HepG2 (cell line): ENCODE measurements around the gene ZFP69. TPM values are rescaled to one million over a fixed set of nuclear protein-coding genes. Genes with fewer than 3 reads are reported as not detected.

Experiments
- ATAC-seq: fragments of 200-7000 bp; cut with Tn5 transposase; 3 replicates; pipeline ENCODE4 v1.9.1; 2020; ENCODE audit warnings: mild to moderate bottlenecking, moderate library complexity
- BruUV-seq: library from RNA; stranded (reverse); fragments of 400-500 nt; replicated peaks from 2 replicates; lab custom pipeline; 2021; lab: Mats Ljungman, UMichigan
- CTCF ChIA-PET: fragments of 300-600 bp; formaldehyde crosslinking; extraction: SDS; loops from one replicate; lab custom pipeline; 2021; ENCODE audit warnings: low total read pairs, inconsistent platforms, low intra/inter-chr PET ratio; lab: Yijun Ruan, JAX
- POLR2A ChIA-PET: fragments of 350-600 bp; sonication (Branson Sonifier 250); formaldehyde crosslinking; loops from one replicate; lab custom pipeline; 2020; ENCODE audit warnings: antibody characterized with exemption, inconsistent platforms; lab: Yijun Ruan, JAX
- DNase-seq: peaks from one replicate; pipeline ENCODE4 v3.0.0-alpha.2; 2015; ENCODE audit warnings: low spot score
- FAIRE-seq: peaks from 3 replicates; lab custom pipeline; 2011; peaks lifted over from hg19 to GRCh38; lab: Jason Lieb, UNC
- H2AFZ ChIP-seq: one replicate; pipeline ENCODE4 v1.6.1; 2011; ENCODE audit warnings: low read length, inconsistent platforms
- H3K27ac ChIP-seq: fragments of 300-600 bp; 3 replicates; pipeline ENCODE4 v1.8.0; 2011; ENCODE audit warnings: mixed run types, mild to moderate bottlenecking, mixed read lengths, low read length, inconsistent platforms; ENCODE audit not compliant: insufficient read depth; ENCODE audit errors: extremely low read length
- H3K27me3 ChIP-seq, 2 experiments: fragments of 200-600 bp in 1 of 2; 2 replicates in 1 of 2; 3 replicates in 1 of 2; pipeline versions ENCODE4 v1.6.0 to v1.8.0; 2011; ENCODE audit warnings: low read length in 2 of 2, mild to moderate bottlenecking in 2 of 2, moderate library complexity in 2 of 2, inconsistent platforms in 1 of 2; ENCODE audit not compliant: insufficient read depth in 2 of 2, control insufficient read depth in 1 of 2
- H3K36me3 ChIP-seq, 2 experiments: fragments of 200-600 bp in 1 of 2; replicated peaks in 1 of 2; 2 replicates in 1 of 2; 3 replicates in 1 of 2; pipeline versions ENCODE4 v1.5.1 to v1.8.0; 2011; ENCODE audit warnings: low read length in 2 of 2, inconsistent platforms in 1 of 2; ENCODE audit not compliant: insufficient read depth in 2 of 2, control insufficient read depth in 1 of 2
- H3K4me1 ChIP-seq: 2 replicates; pipeline ENCODE4 v1.5.1; 2012; ENCODE audit warnings: low read length, inconsistent platforms; ENCODE audit not compliant: insufficient read depth
- H3K4me2 ChIP-seq: 2 replicates; pipeline ENCODE4 v1.6.0; 2011; ENCODE audit warnings: low read depth, low read length, inconsistent platforms
- H3K4me3 ChIP-seq, 3 experiments: fragments of 200-600 bp in 1 of 3; sonication (generic), shearing (Covaris generic) in 1 of 3; replicated peaks in 1 of 3; 2 replicates each; pipeline ENCODE4 v1.5.1; 2011 to 2016; ENCODE audit warnings: low read length in 3 of 3, inconsistent platforms in 2 of 3, low read depth in 2 of 3, mild to moderate bottlenecking in 2 of 3, control low read depth in 1 of 3, mixed read lengths in 1 of 3; ENCODE audit not compliant: insufficient read depth in 1 of 3
- H3K79me2 ChIP-seq: one replicate; pipeline ENCODE4 v1.6.1; 2011; ENCODE audit warnings: low read length, inconsistent platforms; ENCODE audit not compliant: insufficient read depth
- H3K9ac ChIP-seq: 2 replicates; pipeline ENCODE4 v1.6.0; 2011; ENCODE audit warnings: mild to moderate bottlenecking, low read depth, low read length, inconsistent platforms; ENCODE audit not compliant: insufficient read depth
- H3K9me3 ChIP-seq: 2 replicates; pipeline ENCODE4 v1.5.1; 2012; ENCODE audit warnings: mild to moderate bottlenecking, low read length
- H4K20me1 ChIP-seq: 2 replicates; pipeline ENCODE4 v1.6.0; 2011; ENCODE audit warnings: inconsistent platforms, mild to moderate bottlenecking, low read length, moderate library complexity; ENCODE audit not compliant: insufficient read depth
- ATF7-NPFF ChIP-seq: sonication (generic); formaldehyde crosslinking; IDR thresholded peaks from 2 replicates; pipeline ENCODE4 v1.8.1; 2023; ENCODE audit warnings: mild to moderate bottlenecking, low read depth, missing genetic modification reagents, moderate library complexity
- DR1 ChIP-seq: sonication (generic); formaldehyde crosslinking; IDR thresholded peaks from 2 replicates; pipeline ENCODE4 v1.8.0; 2021; ENCODE audit warnings: mild to moderate bottlenecking, missing genetic modification reagents, inconsistent platforms
- GZF1 ChIP-seq: sonication (generic); formaldehyde crosslinking; IDR thresholded peaks from 2 replicates; pipeline ENCODE4 v1.5.1; 2020; ENCODE audit warnings: mild to moderate bottlenecking, missing genetic modification reagents
- MXI1 ChIP-seq: IDR thresholded peaks from 3 replicates; pipeline ENCODE4 v1.6.1; 2012; ENCODE audit warnings: low read depth, low read length, inconsistent platforms, borderline replicate concordance
- ZFP36L1 ChIP-seq: sonication (generic); formaldehyde crosslinking; IDR thresholded peaks from 2 replicates; pipeline ENCODE4 v1.8.0; 2022; ENCODE audit warnings: mild to moderate bottlenecking, missing genetic modification reagents, moderate library complexity
- ZFP62 ChIP-seq: sonication (generic); formaldehyde crosslinking; IDR thresholded peaks from 2 replicates; pipeline ENCODE4 v1.4.0; 2020; ENCODE audit warnings: missing genetic modification reagents
- ZNF10 ChIP-seq: sonication (generic); formaldehyde crosslinking; IDR thresholded peaks from 2 replicates; pipeline ENCODE4 v1.4.0; 2020; ENCODE audit warnings: mild to moderate bottlenecking, low read depth, missing genetic modification reagents, borderline replicate concordance
- ZNF224 ChIP-seq: sonication (generic); formaldehyde crosslinking; IDR thresholded peaks from 2 replicates; pipeline ENCODE4 v1.5.0; 2020; ENCODE audit warnings: mild to moderate bottlenecking, missing genetic modification reagents
- ZNF367 ChIP-seq: sonication (generic); formaldehyde crosslinking; IDR thresholded peaks from 2 replicates; pipeline ENCODE4 v1.4.0; 2020; ENCODE audit warnings: missing genetic modification reagents, borderline replicate concordance
- ZNF670 ChIP-seq: sonication (generic); formaldehyde crosslinking; IDR thresholded peaks from 2 replicates; pipeline ENCODE4 v1.8.0; 2022; ENCODE audit warnings: mild to moderate bottlenecking, missing genetic modification reagents, borderline replicate concordance
- ZNF724P ChIP-seq: sonication (generic); formaldehyde crosslinking; IDR thresholded peaks from 2 replicates; pipeline ENCODE4 v1.8.0; 2022; ENCODE audit warnings: missing genetic modification reagents, borderline replicate concordance
- ZNF780A ChIP-seq: sonication (generic); formaldehyde crosslinking; IDR thresholded peaks from 2 replicates; pipeline ENCODE4 v1.8.0; 2022; ENCODE audit warnings: mild to moderate bottlenecking, missing genetic modification reagents, moderate library complexity
- WGBS: methylation state at CpG from one replicate; pipeline ENCODE4 v1.1.6; 2017; ENCODE audit warnings: low lambda C conversion rate; 5-methylcytosine and 5-hydroxymethylcytosine counted together
- in situ Hi-C: cut with HindIII; loops from 2 replicates; pipeline ENCODE4 v1.10.0; 2017; ENCODE audit warnings: low pct_unique_long_range_greater_than_20kb; ENCODE audit not compliant: extremely low pct_ligation_motif_present
- intact Hi-C: fragments of 100-400 bp; cut with micrococcal nuclease; formaldehyde crosslinking; loops from one replicate; pipeline ENCODE4 v1.10.0; 2022; ENCODE audit not compliant: unreplicated experiment
- polyA plus RNA-seq, 8 experiments: library from polyadenylated mRNA; depleted of rRNA in 3 of 8; stranded (reverse) in 7 of 8; unstranded in 1 of 8; fragments of >200 nt; fragmentation: Illumina TruSeq in 4 of 8; extraction: Trizol in 4 of 8; gene quantifications; 2 replicates each; pipeline versions ENCODE4 v1.2.1 to v1.2.3, GENCODE V29; 2011 to 2016; ENCODE audit warnings: low read depth in 4 of 8, missing spikeins in 1 of 8, mixed read lengths in 1 of 8; ENCODE audit not compliant: insufficient read depth in 1 of 8
- total RNA-seq, 5 experiments: library from RNA; depleted of rRNA; stranded (reverse); fragments of >200 nt; fragmentation: Illumina TruSeq; extraction: Trizol; gene quantifications; 2 replicates each; pipeline ENCODE4 v1.2.3, GENCODE V29; 2016; ENCODE audit warnings: low read depth in 1 of 5
- TF ChIP-seq, protein P1 (sequence below): sonication (generic); formaldehyde crosslinking; IDR thresholded peaks from 2 replicates; pipeline ENCODE4 v1.8.0; 2022; ENCODE audit warnings: mild to moderate bottlenecking, missing genetic modification reagents, borderline replicate concordance
- TF ChIP-seq, protein P2 (sequence below): sonication (generic); formaldehyde crosslinking; conservative IDR thresholded peaks from 2 replicates; pipeline ENCODE4 v1.4.0; 2020; ENCODE audit warnings: missing genetic modification reagents

The ZFP69 gene
- total and polyA plus RNA-seq, 2 of the 13 experiments (the other 11 are each of a cell fraction or from before 2014, with no cell fraction given): 2.6 to 5.6 TPM

DNA sequence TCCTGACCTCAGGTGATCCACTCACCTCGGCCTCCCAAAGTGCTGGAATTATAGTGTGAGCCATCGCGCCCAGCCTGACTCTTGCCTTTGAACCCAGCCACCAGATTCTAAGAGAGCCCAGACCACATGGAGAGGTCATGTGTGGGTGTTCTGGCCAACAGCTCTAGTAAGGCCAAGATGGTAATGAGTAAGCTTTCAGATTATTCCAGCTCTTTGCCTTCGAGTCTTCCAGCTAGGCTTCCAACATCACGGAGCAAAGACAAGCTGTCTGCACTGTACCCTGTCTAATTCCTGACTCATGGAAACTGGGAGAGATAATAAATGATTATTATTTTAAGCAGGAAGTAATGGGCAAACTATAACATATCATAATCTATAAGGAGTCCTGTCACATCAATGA lies 41.6 kb upstream of the ZFP69 start:
- no peak for TF ChIP-seq ZNF780A (CRISPR knock-in tag)
- TF ChIP-seq GZF1 (CRISPR knock-in tag): no peak
- TF ChIP-seq ZNF367 (CRISPR knock-in tag): no peak
- TF ChIP-seq ZFP62: no peak
- no peak for TF ChIP-seq ZNF670 (CRISPR knock-in tag)
- no peak for TF ChIP-seq ZNF10 (CRISPR knock-in tag)
- no peak for TF ChIP-seq ATF7-NPFF (CRISPR knock-in tag)
- no peak for TF ChIP-seq ZNF224 (CRISPR knock-in tag)
- FAIRE-seq (no peak), ATAC-seq (no peak), DNase-seq (no peak)
- CTCF ChIA-PET: no interaction called here
- POLR2A ChIA-PET: interaction anchor here (1.7 kb wide), 1 partner anchor 15 kb away, joined by 6 read pairs; the partner anchor contains the start of gene ZFP69B
- intact Hi-C loops: no loop called here
- Histone ChIP-seq H3K9me3 (no peaks in the 10 kb centered on the region), H3K36me3 (no peaks in the 10 kb centered on the region), H3K79me2 (no peaks in the 10 kb centered on the region), H4K20me1 (no peaks in the 10 kb centered on the region), H3K27ac (no peak overlapping the region), H3K27me3 (no peaks in the 10 kb centered on the region), H3K4me2 (no peak overlapping the region), H2AFZ (no peak overlapping the region), H3K4me1 (peaks cover 24% of the 10 kb centered on the region), H3K9ac (no peak overlapping the region), H3K4me3 (no peak overlapping the region)
- WGBS: 99% methylated on average over 5 of the region's 5 CpGs
- no TSS peak for BruUV-seq
- in situ Hi-C loops: no loop called here

DNA sequence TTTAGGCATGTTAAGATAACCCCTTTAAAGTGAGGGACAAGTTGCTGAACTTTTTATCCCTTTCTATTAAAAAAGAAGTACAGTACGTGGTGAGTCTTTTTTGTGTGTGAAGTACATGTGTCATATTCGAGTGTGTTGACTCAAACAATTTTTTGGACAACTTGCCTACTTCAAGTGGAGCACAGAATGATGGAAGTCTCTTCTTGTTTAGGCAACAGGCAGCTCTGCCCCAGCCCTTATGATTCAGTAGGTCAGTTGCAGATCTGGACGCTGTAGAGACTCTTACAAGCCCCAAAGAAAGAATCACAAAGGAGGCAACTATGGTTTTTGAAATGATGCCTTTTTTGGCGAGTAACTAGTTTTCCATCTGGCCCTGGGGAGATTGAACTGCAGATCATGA lies 41.2 kb upstream of the ZFP69 start:
- intact Hi-C loops (no loop called here), in situ Hi-C loops (no loop called here)
- FAIRE-seq: no peak
- no peaks in the 10 kb centered on the region for H4K20me1 ChIP-seq
- no peak overlapping the region for H3K9ac ChIP-seq
- DNase-seq: no peak
- H3K9me3 ChIP-seq: no peaks in the 10 kb centered on the region
- TF ChIP-seq ZFP36L1 (CRISPR knock-in tag): no peak
- no peak for TF ChIP-seq DR1 (CRISPR knock-in tag)
- TF ChIP-seq ZNF724P (CRISPR knock-in tag): no peak
- TF ChIP-seq, protein P1, sequence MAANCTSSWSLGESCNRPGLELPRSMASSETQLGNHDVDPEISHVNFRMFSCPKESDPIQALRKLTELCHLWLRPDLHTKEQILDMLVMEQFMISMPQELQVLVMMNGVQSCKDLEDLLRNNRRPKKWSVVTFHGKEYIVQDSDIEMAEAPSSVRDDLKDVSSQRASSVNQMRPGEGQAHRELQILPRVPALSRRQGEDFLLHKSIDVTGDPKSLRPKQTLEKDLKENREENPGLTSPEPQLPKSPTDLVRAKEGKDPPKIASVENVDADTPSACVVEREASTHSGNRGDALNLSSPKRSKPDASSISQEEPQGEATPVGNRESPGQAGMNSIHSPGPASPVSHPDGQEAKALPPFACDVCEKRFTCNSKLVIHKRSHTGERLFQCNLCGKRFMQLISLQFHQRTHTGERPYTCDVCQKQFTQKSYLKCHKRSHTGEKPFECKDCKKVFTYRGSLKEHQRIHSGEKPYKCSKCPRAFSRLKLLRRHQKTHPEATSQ: no peak
- TF ChIP-seq MXI1: no peak
- TF ChIP-seq, protein P2, sequence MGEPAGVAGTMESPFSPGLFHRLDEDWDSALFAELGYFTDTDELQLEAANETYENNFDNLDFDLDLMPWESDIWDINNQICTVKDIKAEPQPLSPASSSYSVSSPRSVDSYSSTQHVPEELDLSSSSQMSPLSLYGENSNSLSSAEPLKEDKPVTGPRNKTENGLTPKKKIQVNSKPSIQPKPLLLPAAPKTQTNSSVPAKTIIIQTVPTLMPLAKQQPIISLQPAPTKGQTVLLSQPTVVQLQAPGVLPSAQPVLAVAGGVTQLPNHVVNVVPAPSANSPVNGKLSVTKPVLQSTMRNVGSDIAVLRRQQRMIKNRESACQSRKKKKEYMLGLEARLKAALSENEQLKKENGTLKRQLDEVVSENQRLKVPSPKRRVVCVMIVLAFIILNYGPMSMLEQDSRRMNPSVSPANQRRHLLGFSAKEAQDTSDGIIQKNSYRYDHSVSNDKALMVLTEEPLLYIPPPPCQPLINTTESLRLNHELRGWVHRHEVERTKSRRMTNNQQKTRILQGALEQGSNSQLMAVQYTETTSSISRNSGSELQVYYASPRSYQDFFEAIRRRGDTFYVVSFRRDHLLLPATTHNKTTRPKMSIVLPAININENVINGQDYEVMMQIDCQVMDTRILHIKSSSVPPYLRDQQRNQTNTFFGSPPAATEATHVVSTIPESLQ (CRISPR knock-in tag): no peak
- no peak overlapping the region for H3K4me2 ChIP-seq
- ChIA-PET CTCF (no interaction called here), POLR2A (no interaction called here)
- H3K27me3 ChIP-seq: no peaks in the 10 kb centered on the region
- H2AFZ ChIP-seq: no peak overlapping the region
- no peak overlapping the region for H3K27ac ChIP-seq
- no peak for ATAC-seq
- H3K4me3 ChIP-seq: no peak overlapping the region
- H3K4me1 ChIP-seq: peaks cover 24% of the 10 kb centered on the region
- WGBS: 84% methylated on average over 3 of the region's 4 CpGs
- H3K36me3 ChIP-seq: no peaks in the 10 kb centered on the region
- no peaks in the 10 kb centered on the region for H3K79me2 ChIP-seq
- BruUV-seq: no TSS peak
